Subcutaneous adipose tissue (tissue), 4 donors: ENCODE measurements around the gene CPPED1. TPM values are rescaled to one million over a fixed set of nuclear protein-coding genes. Genes with fewer than 3 reads are reported as not detected.

Experiments
- total RNA-seq, 4 donors: library from RNA; depleted of rRNA; stranded (reverse); fragments of >200 nt; gene quantifications; one replicate each; pipeline ENCODE4 v1.1.0, GENCODE V29; 2016
- TF ChIP-seq, protein P1 (sequence below): fragments of 450-650 bp; IDR thresholded peaks from one replicate; pipeline ENCODE4 v1.5.1; 2016; ENCODE audit warnings: low read depth, mild to moderate bottlenecking, control low read depth, antibody characterized with exemption, moderate library complexity

Gene CPPED1
- total RNA-seq, 4 donors from 2014 or later = 15.3 to 32.0 (median 23.3) TPM

DNA sequence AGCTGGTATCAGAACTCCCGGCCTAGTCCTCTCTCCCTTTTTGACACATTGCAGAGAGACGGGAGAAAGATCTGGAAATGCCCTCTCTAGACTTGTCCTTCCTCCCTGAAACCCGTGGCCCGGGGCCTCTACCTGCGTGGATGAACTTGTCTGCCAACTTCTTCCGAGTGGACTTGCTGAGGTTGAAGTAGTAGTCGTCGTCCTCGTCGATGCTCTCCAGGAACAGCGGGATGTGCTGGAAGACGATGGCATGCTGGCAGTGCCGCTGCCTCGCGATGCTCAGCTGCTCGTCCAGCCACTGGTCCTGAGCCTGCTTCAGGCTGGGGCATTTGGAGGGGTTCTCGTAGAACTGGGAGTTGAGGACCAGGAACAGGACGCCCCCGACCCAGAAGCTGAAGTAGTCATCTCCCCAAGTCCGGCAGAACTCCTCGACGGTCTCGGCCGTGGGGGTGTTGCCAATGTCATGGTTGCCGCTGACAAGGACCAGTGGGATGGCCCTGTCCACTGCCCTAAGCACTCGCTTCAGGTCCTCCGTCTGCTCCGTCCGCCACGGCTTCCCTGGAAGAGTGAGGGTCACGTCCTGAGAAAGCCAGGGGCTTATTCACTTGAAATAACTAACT lies 99.1 kb downstream of the CPPED1 start:
- TF ChIP-seq, protein P1, sequence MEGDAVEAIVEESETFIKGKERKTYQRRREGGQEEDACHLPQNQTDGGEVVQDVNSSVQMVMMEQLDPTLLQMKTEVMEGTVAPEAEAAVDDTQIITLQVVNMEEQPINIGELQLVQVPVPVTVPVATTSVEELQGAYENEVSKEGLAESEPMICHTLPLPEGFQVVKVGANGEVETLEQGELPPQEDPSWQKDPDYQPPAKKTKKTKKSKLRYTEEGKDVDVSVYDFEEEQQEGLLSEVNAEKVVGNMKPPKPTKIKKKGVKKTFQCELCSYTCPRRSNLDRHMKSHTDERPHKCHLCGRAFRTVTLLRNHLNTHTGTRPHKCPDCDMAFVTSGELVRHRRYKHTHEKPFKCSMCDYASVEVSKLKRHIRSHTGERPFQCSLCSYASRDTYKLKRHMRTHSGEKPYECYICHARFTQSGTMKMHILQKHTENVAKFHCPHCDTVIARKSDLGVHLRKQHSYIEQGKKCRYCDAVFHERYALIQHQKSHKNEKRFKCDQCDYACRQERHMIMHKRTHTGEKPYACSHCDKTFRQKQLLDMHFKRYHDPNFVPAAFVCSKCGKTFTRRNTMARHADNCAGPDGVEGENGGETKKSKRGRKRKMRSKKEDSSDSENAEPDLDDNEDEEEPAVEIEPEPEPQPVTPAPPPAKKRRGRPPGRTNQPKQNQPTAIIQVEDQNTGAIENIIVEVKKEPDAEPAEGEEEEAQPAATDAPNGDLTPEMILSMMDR = no peak

DNA sequence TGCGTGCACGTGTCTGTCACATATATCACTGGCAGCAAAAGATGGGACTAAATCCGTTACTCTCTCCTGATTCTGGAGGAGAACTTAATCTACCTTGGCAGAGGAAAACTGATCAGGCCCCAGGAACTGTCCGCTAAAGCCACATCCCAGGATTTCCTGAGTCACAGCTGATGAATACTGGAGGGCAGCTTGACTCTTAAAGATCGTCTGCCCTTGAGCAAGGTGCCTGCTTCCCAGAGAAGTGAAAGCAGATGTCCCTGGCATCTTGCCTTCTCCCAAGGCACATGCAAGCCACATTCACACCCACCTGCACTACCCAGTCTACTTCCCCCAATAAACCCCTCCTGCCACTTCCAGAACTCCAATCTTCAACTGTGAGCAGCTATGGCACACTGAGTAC lies 99.8 kb downstream of the CPPED1 start:
- TF ChIP-seq, protein P1 = no peak

DNA sequence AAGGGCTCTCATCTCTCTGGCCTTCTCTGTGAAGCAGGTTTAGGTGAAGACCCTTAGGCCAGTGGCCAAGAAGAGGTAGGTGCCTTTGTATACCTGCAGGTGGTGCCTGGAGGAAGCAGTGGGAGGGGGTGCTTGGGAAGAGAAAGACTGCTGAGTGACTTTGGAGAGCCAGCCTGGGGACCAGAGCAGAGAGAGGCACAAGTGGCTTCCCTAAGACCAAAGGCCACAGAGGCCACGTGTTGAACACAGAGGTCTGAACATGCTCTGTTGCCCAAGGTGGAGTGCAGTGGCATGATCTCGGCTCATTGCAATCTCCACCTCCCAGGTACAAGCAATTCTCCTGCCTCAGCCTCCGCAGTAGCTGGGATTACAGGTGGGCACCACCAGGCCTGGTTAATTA lies 103.5 kb downstream of the CPPED1 start:
- TF ChIP-seq, protein P1 = no peak

DNA sequence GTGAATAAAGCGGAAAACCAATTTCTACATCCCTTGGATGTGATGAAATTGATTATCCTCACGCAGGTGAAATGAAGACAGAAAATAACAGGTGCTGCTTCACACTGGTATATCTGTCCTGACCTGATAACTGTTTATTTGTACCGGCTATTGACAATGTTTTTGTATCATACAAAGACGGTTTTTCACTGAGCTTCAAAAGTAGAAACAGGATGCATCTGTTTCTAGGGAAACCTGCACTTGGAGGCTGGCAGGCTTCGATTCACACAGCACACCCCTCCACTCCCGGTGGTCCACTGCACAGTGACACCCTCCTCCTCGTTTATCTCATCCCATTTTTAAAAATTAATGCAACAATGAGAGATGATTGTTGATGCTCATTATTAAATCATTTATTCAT lies 104.5 kb downstream of the CPPED1 start:
- TF ChIP-seq, protein P1 = no peak

DNA sequence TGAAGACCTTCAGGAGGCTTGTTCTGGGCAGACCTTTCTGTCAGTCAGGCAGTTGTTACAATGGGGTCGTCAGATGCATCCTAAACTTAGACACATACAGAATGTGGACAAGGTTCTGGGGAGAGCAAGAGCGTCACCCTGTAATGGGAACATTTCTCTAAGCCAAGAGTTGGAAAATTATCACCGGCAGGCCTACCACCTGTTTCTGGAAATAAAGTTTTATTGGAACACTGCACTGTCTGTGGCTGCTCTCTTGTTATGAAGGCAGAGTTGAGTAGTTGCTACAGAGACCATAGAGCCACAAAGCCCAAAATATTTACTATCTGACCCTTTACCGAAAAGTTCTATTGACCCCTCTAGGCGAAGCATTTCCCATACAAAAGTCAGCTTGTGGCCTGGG lies 106.2 kb downstream of the CPPED1 start:
- TF ChIP-seq, protein P1 = no peak

DNA sequence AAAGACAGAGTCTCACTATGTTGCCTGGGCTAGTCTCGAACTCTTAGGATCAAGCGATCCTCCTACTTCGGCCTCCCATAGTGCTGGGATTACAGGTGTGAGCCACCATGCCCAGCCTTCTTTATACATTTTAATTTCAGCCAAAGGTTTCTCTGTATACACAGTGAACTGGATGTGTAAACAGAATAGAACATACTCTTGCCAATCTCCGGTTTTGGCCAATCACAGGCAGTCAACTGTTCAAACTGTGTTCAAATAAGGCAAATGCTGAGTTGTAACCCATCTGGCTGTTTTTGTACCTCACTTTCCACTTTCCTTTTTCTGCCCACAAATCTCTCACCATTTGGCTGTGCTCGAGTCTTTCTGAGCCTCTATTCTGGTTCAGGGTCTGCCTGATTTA lies 108.2 kb downstream of the CPPED1 start:
- TF ChIP-seq, protein P1 = no peak

DNA sequence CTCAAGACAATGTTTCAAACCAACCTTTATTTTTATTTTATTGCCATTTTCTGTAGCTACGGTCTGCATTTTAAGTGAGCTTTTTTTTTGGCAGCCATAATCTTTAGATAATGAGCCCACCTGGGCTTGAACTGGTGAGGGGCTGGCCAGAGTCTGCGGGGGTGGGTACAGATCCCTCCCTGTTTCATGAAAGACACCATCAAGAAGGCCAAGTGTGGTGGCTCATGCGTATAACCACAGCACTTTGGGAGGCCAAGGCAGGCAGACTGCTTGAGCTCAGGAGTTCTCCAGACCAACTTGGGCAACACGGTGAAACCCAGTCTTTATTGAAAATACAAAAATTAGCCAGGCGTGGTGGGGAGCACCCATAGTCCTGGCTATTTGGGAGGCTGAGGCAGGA lies 113.7 kb downstream of the CPPED1 start:
- TF ChIP-seq, protein P1 = no peak
